Ascending aorta (tissue), 2 donors: ENCODE data around the gene PLEKHD1. TPM values are rescaled to one million over a fixed set of nuclear protein-coding genes. Genes with fewer than 3 reads are reported as not detected.

Experiments used
- DNase-seq, 2 donors: peaks; one replicate each; pipeline ENCODE4 v3.0.0-alpha.2; 2019; ENCODE audit warnings: low spot score in 2 of 2
- H3K27ac ChIP-seq, 2 donors: fragments of 200-600 bp; sonication (generic); one replicate each; pipeline ENCODE4 v1.5.1; 2016 to 2017; ENCODE audit warnings: mild to moderate bottlenecking in 1 of 2
- H3K27me3 ChIP-seq: fragments of 200-600 bp; sonication (generic); one replicate; pipeline ENCODE4 v1.5.1; 2017
- H3K36me3 ChIP-seq, 2 donors: fragments of 200-600 bp; sonication (generic); one replicate each; pipeline ENCODE4 v1.5.1; 2016
- H3K4me1 ChIP-seq, 2 donors: fragments of 200-600 bp; sonication (generic); one replicate each; pipeline ENCODE4 v1.5.1; 2016 to 2017; ENCODE audit warnings: mild to moderate bottlenecking in 1 of 2
- H3K4me3 ChIP-seq, 2 donors: fragments of 200-600 bp; sonication (generic); one replicate each; pipeline ENCODE4 v1.5.1; 2016 to 2017; ENCODE audit warnings: mild to moderate bottlenecking in 1 of 2
- H3K9me3 ChIP-seq, 2 donors: fragments of 200-600 bp; sonication (generic); one replicate each; pipeline ENCODE4 v1.5.1; 2016
- intact Hi-C: fragments of 100-400 bp; cut with DNase I; formaldehyde crosslinking; loops from one replicate; pipeline ENCODE4 v1.15.1; 2023
- total RNA-seq: library from RNA; depleted of rRNA; stranded (reverse); fragments of >200 nt; gene quantifications from one replicate; pipeline ENCODE4 v1.1.0, GENCODE V29; 2016
- TF ChIP-seq, protein P1 (sequence below), 3 experiments: fragments of 200-600 bp in 2 of 3; fragments of 450-650 bp in 1 of 3; sonication (generic) in 2 of 3; IDR thresholded peaks; one replicate each; pipeline ENCODE4 v1.5.1; 2016 to 2019; ENCODE audit warnings: antibody characterized with exemption in 3 of 3, mild to moderate bottlenecking in 1 of 3, moderate library complexity in 1 of 3

PLEKHD1 gene
- total RNA-seq, 1 donor from 2014 or later: not detected

DNA sequence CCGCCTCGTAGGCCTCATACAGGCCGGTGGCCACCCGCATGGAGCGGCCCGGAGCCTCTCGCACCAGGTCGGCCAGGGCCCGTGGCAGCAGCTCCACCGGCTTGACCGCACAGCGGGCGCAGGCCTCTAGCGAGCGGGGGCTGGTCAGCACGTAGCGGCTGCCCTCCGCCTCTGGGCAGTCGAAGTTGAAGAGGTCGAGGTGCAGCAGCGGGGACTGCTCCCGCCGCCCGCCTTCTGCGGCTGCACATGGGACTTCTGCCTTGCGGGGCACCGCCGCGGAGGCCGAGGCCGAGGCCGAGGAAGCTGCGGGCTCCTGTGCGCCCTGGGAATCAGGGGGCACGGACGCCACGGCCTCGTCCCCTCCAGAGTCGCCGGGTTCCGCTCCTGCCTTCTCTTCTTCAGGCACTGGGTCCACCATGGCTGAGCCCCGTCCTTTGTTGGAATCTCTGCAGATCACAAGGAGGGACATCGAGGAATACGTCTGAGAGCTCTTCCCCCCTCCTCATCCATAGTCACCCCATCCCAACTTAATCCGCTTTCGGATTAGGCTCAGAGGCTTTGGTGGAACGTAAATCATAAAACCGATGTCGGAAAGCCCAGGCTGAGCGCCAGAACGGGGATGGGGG lies 88.8 kb downstream of the PLEKHD1 start:
- Histone ChIP-seq H3K36me3 (no peaks in the 10 kb centered on the region), H3K27me3 (peaks cover 25% of the 10 kb centered on the region), H3K9me3 (no peaks in the 10 kb centered on the region), H3K27ac (no peak overlapping the region), H3K4me3 (peak overlapping the region; percentile 18 to 68), H3K4me1 (peaks cover 9 to 19% of the 10 kb centered on the region in 2 donors)
- no peak for DNase-seq
- TF ChIP-seq, protein P1, sequence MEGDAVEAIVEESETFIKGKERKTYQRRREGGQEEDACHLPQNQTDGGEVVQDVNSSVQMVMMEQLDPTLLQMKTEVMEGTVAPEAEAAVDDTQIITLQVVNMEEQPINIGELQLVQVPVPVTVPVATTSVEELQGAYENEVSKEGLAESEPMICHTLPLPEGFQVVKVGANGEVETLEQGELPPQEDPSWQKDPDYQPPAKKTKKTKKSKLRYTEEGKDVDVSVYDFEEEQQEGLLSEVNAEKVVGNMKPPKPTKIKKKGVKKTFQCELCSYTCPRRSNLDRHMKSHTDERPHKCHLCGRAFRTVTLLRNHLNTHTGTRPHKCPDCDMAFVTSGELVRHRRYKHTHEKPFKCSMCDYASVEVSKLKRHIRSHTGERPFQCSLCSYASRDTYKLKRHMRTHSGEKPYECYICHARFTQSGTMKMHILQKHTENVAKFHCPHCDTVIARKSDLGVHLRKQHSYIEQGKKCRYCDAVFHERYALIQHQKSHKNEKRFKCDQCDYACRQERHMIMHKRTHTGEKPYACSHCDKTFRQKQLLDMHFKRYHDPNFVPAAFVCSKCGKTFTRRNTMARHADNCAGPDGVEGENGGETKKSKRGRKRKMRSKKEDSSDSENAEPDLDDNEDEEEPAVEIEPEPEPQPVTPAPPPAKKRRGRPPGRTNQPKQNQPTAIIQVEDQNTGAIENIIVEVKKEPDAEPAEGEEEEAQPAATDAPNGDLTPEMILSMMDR (IDR thresholded peaks at IDR 0.05): no peak
- intact Hi-C loops: no loop called here

DNA sequence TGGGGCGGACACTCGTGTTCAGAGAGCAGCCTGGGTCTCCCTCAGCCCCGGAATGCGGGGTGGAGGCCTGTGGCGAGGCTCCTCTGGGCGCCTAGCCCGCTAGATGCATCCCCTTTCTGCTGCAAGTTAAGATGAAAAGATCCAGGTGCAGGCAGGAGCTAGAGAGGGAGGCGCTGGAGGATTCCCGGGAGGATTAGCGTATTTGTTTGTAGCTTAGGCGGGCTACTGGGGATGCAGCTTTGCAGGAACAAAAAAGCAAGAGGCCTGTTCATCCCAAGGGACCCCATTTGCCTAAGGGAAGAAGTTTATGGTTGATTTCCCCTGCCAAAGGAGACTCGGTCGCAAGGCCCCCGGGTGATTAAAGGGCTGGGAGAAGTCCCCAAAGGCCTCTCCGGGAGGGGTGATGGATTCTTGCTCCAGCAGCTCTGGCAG lies 89.3 kb downstream of the PLEKHD1 start:
- DNase-seq: no peak
- no peak overlapping the region for H3K27ac ChIP-seq
- peaks cover 25% of the 10 kb centered on the region for H3K27me3 ChIP-seq
- H3K36me3 ChIP-seq: no peaks in the 10 kb centered on the region
- H3K9me3 ChIP-seq: no peaks in the 10 kb centered on the region
- TF ChIP-seq, protein P1 (IDR thresholded peaks at IDR 0.05): no peak
- H3K4me3 ChIP-seq: peak overlapping the region; percentile 18 to 68
- peaks cover 9 to 19% of the 10 kb centered on the region in 2 donors for H3K4me1 ChIP-seq
- intact Hi-C loops: no loop called here

DNA sequence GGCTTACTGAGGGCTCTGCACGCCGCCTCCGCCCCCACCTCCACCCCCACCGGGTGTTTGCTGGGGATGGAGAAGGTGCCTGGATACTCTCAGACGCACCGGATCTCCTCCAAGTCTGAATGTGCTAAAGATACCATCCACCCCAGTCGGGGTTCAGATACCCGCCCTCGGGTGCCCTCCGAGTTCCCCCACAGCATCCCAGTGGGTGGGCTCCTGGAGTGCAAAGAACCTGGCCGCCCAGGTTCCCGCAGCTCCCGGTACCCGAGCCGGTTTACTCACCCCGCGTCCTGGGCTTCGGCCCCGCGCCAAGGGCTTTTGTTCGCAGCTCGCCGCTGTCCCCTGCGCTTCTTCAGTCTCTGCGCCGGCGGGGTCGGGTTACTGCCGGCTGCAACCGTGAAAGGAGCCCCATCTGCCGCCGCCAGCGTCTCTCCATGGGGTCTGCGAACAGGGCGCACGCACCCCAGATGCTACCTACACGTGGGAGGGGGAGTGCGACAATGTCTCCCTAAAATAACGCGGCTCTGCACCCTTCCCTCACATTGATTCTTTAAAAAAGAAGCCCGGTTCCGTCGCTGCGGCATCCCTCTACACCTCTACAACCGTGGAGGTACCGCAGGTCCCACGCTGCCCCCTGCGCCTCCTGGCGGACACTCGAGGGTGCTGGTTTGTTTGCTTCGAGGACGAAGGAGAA lies 89.9 kb downstream of the PLEKHD1 start, which contains the start of gene CCDC177:
Gene CCDC177 (minus strand): TSS at position 609 of the 691 bp plus-strand sequence. CDS start 1,249 bp downstream, outside the sequence.
- TF ChIP-seq, protein P1 (IDR thresholded peaks at IDR 0.05): peak; percentile 38 to 74 (median 61)
- intact Hi-C loops: no loop called here
- no peak for DNase-seq
- peaks cover 9 to 19% of the 10 kb centered on the region in 2 donors for H3K4me1 ChIP-seq
- H3K4me3 ChIP-seq: peak within 1 kb of the TSS; percentile 40 to 68
- H3K9me3 ChIP-seq: no peaks in the 10 kb centered on the region
- no peak within 1 kb of the TSS for H3K27ac ChIP-seq
- no peaks in the 10 kb centered on the region for H3K36me3 ChIP-seq
- H3K27me3 ChIP-seq: peaks cover 25% of the 10 kb centered on the region

DNA sequence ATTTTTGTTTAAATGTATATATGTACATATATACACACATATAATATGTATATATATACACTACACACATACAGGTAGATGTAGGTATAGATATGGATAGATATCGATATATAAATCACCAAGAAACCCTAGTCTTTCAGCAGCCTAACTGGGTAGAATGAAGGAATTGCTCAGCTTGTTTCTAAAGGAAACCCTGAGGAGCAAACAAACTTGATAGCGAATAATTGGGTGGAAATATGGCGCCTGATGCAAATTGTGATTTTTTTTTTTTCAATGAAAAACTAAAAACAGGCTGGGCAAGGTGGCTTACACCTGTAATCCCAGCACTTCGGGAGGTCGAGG lies 90.4 kb downstream of the PLEKHD1 start:
- TF ChIP-seq, protein P1 (IDR thresholded peaks at IDR 0.05): no peak
- Histone ChIP-seq H3K27ac (no peak overlapping the region), H3K4me3 (peak overlapping the region in 1 of 2 donors; percentile 40), H3K27me3 (peaks cover 25% of the 10 kb centered on the region), H3K9me3 (no peaks in the 10 kb centered on the region), H3K4me1 (peaks cover 9 to 19% of the 10 kb centered on the region in 2 donors), H3K36me3 (no peaks in the 10 kb centered on the region)
- intact Hi-C loops: no loop called here
- DNase-seq: no peak

DNA sequence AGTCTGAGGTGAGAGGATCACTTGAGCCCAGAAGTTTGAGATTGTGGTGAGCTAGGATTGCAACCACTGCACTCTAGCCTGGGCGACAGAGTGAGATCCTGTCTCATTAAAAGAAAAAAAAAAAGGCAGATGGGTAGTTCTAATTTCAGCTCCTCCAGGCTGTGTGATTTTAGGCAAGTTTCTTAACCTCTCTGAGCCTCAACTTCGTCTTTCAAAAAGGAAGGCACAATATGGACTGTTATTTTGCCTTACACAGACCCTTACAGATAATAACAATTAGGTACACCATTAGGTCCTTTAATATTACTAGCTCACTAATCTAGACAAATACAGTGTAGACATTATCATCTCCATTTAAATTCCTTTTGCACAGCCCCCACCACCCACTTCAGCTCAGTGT lies 94.9 kb downstream of the PLEKHD1 start:
- H3K4me3 ChIP-seq: no peak overlapping the region
- H3K27ac ChIP-seq: no peak overlapping the region
- intact Hi-C loops: no loop called here

More for the DNA sequence above, 94.9 kb downstream of the PLEKHD1 start:
- DNase-seq: no peak
- H3K9me3 ChIP-seq: no peaks in the 10 kb centered on the region
- peaks cover under 1% of the 10 kb centered on the region in 2 donors for H3K4me1 ChIP-seq
- H3K27me3 ChIP-seq: no peaks in the 10 kb centered on the region
- TF ChIP-seq, protein P1 (IDR thresholded peaks at IDR 0.05): no peak
- no peaks in the 10 kb centered on the region for H3K36me3 ChIP-seq
